Breast epithelium (tissue), 3 donors: ENCODE data around the gene NLRP1.

Source experiments
- CTCF ChIP-seq, 3 donors: fragments of 450-650 bp; IDR thresholded peaks; one replicate each; pipeline ENCODE4 v1.5.1; 2016 to 2017; ENCODE audit warnings: antibody characterized with exemption in 3 of 3, mild to moderate bottlenecking in 3 of 3, moderate library complexity in 3 of 3
- POLR2A ChIP-seq: fragments of 450-650 bp; IDR thresholded peaks from one replicate; pipeline ENCODE4 v1.6.1; 2016; ENCODE audit warnings: antibody characterized with exemption, mild to moderate bottlenecking, moderate library complexity
- POLR2AphosphoS5 ChIP-seq, 3 donors: sonication (generic); formaldehyde crosslinking; IDR thresholded peaks; one replicate each; pipeline ENCODE4 v1.6.1; 2017; ENCODE audit warnings: antibody characterized with exemption in 3 of 3

DNA sequence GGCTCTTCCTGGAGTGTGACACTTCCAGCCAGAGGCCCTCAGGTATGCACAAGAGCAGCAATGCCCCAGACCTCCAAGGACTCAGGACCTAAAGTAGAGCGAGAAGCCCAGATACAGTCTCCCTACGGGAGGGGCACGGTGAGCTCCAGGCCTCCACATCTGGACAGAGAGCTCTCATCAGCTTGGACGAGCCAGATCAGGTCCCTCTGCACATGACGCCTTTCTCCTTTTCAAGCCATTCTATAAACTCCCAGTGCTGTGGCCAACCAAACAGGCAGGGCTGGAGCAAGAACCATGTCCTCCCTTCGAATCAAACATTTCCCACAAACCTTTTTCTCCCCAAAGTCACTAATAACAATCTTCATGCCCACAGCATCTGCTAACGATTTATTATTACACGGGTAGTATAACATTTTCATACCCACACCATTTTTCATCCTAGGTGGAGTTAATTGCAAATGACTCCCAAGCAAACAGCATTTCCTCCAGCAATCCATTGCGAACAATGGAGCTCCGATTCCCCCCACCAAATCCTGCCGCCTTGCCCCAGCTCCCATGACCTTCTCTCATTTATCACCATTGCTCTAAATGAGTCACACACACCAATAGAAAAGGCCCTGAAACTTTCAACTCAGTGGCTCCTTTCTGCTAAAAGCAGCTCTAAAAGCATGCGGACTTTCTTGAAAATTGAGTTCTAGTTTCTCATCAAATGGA is 24.2 kb upstream of the NLRP1 start:
- TF ChIP-seq CTCF (IDR thresholded peaks at IDR 0.05) (no peak), POLR2A (no peak), POLR2AphosphoS5 (IDR thresholded peaks at IDR 0.05) (no peak)
